ENCODE data around the gene KCNQ1.

KCNQ1 gene

DNA sequence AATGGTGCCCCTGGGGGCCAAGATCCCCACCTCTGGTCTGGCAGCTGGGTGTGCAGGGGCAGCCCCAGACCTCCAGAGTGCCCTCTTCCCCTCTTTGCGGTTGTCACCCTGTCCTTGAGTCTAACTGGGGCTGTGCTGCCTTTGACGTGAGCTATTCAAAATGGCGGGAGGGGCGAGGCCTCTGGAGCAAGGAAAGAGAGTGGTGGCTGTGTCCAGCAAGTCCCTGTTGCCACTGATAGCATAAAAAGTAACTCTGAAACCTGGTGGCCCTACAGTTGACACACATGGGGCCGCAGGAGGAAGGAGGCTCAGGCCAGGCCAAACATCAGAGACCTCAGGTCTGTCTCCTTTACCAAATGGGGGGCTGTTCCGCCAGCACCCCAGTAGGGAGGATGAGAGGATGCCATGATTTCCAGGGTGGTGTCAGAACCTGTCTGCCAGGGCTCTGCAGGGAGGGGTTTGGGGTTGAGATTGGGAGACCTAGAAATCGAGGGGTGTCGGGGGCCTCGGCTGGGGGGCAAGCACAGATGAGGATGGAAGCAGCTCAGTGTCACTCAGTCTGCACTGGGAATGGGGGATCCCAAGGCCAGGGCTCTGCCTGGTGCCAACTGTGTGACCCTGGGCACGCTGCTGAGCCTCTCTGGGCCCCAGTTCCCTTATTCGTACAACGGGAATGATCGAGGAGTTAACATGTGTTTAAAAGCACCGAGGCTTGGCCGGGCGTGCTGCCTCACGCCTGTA, 304.2 kb downstream of the KCNQ1 start:
- no peak overlapping the region for H3K4me3 ChIP-seq (replicated peaks; ENCODE audit: low read depth, low read length)
- no peak for DNase-seq (ENCODE audit: extremely low read depth, insufficient read length)
- no peaks in the 10 kb centered on the region for H3K36me3 ChIP-seq (ENCODE audit: control insufficient read depth, insufficient read depth, low read length)
- TF ChIP-seq, protein P1, sequence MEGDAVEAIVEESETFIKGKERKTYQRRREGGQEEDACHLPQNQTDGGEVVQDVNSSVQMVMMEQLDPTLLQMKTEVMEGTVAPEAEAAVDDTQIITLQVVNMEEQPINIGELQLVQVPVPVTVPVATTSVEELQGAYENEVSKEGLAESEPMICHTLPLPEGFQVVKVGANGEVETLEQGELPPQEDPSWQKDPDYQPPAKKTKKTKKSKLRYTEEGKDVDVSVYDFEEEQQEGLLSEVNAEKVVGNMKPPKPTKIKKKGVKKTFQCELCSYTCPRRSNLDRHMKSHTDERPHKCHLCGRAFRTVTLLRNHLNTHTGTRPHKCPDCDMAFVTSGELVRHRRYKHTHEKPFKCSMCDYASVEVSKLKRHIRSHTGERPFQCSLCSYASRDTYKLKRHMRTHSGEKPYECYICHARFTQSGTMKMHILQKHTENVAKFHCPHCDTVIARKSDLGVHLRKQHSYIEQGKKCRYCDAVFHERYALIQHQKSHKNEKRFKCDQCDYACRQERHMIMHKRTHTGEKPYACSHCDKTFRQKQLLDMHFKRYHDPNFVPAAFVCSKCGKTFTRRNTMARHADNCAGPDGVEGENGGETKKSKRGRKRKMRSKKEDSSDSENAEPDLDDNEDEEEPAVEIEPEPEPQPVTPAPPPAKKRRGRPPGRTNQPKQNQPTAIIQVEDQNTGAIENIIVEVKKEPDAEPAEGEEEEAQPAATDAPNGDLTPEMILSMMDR (IDR thresholded peaks at IDR 0.05; ENCODE audit: insufficient read depth, low read length, poor library complexity, severe bottlenecking), result no peak
- H3K27me3 ChIP-seq (replicated peaks; ENCODE audit: control insufficient read depth, insufficient read depth, low read length), result no peaks in the 10 kb centered on the region

DNA sequence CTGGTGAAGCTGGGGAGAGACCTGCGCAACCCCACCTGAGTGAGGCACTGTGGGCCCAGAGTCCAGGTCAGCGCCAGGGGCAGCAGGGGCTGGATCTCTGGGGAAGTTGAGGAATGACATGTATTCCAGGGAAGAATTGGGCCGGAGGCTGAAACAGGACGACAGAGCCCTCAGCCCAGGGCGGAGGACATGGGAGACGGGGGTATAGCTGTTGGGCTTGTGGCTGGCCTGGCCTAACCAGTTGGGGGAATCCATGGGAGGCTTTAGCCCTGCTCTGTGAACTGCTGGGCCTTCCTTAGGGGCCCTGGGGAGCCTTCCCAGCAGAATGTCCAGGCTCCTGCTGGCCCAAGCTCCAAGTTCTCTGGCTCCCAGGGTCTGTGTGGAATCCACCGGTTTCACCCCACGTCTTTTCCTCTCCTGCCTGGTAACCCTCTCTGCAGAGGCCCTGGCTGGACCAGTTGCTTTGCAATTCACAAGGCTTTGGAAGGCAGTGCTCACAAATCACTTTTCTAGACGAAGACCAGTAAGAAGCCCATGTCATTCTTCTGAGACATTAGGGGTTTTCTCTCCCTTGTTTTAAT, 305.4 kb downstream of the KCNQ1 start:
- TF ChIP-seq, protein P1 (IDR thresholded peaks at IDR 0.05; ENCODE audit: insufficient read depth, low read length, poor library complexity, severe bottlenecking), result no peak
- Histone ChIP-seq H3K36me3 (ENCODE audit: control insufficient read depth, insufficient read depth, low read length) (no peaks in the 10 kb centered on the region), H3K4me3 (replicated peaks; ENCODE audit: low read depth, low read length) (no peak overlapping the region), H3K27me3 (replicated peaks; ENCODE audit: control insufficient read depth, insufficient read depth, low read length) (no peaks in the 10 kb centered on the region)
- no peak for DNase-seq (ENCODE audit: extremely low read depth, insufficient read length)

DNA sequence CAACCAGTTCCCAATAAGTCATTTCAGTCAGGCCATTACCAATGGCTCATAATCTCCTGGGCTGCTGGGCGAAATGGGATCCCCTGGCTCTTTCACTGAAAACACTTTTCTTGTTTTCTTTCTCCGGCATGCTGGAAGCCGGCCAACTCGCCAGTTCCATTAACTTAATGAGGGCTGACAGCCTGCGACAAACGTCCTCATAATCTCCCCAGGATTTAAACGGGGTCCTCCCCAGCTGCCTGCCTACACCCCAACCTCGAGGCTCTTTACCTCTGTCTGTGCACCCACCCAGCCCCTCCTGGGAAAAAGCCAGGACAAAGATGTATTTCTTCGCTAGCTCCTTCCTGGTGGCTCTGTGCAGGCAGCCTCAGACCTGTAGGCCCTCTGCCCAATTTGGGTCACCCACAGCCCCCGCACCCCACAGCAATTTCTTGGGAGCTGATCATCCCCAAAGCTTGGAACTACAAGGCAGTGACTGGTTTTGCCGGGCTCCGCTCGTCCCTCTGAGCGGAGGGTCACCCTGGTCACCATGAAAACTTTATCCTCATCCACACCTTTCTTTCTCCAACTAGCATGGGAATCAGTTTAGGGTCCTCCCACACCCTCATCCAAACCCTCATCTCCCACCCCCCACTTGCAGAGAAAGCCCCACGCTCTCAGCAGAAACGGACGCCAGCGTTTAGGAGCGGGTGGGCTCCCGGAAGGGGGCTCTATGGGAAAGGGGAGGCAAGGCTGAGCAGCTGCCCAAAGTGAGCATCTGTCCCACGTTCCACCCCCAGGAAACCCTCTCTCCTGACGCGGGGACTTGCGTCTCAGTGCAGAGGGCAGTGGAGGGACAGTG, 306.1 kb downstream of the KCNQ1 start:
- TF ChIP-seq, protein P1 (IDR thresholded peaks at IDR 0.05; ENCODE audit: insufficient read depth, low read length, poor library complexity, severe bottlenecking), result no peak
- H3K4me3 ChIP-seq (replicated peaks; ENCODE audit: low read depth, low read length), result no peak overlapping the region
- no peak for DNase-seq (ENCODE audit: extremely low read depth, insufficient read length)
- no peaks in the 10 kb centered on the region for H3K27me3 ChIP-seq (replicated peaks; ENCODE audit: control insufficient read depth, insufficient read depth, low read length)
- H3K36me3 ChIP-seq (ENCODE audit: control insufficient read depth, insufficient read depth, low read length), result no peaks in the 10 kb centered on the region

DNA sequence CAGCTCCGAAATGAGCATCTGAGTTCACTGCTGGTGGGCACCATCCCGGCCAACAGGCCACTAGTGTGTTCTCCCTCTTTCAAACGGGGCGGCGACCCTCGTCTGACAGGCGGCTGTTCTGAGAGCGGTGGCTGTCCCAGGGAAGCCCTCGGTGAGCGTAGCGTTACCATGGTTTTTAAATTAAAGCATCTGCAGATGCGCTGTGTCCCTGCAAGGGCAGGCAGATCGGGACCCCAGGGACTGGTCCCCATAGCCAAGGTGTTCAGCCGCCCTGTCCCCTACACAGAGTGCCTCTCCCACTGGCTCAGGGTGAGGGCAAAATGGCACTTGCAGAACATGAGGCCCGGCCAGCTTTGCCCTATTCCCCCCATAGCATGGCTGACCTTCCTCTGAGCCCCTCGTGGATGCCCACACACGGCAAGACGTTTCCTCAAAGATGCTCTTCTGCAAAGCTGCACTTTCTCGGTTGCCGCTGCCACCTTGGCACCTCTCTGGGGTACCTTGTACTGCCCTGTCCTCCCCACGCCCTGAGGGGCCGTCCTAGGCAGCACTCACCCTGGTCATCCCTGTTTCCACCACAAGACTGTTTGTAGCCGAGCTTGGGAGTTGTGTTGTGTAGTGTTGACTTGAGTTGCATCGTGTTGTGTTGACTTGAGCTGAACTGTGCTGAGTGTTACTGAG, 306.9 kb downstream of the KCNQ1 start:
- no peak overlapping the region for H3K4me3 ChIP-seq (replicated peaks; ENCODE audit: low read depth, low read length)
- TF ChIP-seq, protein P1 (IDR thresholded peaks at IDR 0.05; ENCODE audit: insufficient read depth, low read length, poor library complexity, severe bottlenecking), result no peak
- no peak for DNase-seq (ENCODE audit: extremely low read depth, insufficient read length)
- no peaks in the 10 kb centered on the region for H3K36me3 ChIP-seq (ENCODE audit: control insufficient read depth, insufficient read depth, low read length)
- no peaks in the 10 kb centered on the region for H3K27me3 ChIP-seq (replicated peaks; ENCODE audit: control insufficient read depth, insufficient read depth, low read length)

DNA sequence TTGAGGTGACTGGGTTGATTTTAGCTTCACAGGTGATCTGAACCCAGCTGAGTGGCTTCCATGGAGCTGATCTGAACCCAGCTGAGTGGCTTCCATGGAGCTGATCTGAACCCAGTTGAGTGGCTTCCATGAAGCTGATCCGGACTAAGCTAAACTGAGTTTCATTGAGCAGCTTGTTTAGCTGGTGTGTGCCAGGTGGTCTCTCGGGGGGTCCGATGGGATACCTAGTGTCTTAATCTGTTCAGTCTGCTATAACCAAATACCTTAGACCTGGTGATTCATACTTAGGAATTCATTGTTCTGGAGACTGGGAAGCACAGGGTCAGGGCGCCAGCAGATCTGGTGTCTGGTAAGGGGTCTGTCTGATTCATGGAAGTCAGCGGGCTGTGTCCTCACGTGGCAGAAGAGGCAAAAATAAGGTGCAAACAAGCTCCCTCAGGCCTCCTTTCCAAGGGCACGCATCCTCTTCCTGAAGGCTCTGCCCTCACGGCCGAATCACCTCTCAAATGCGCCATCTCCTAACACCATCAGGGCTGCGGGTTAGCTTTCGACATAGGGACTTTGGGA, 307.5 kb downstream of the KCNQ1 start:
- TF ChIP-seq, protein P1 (IDR thresholded peaks at IDR 0.05; ENCODE audit: insufficient read depth, low read length, poor library complexity, severe bottlenecking), result no peak
- no peak overlapping the region for H3K4me3 ChIP-seq (replicated peaks; ENCODE audit: low read depth, low read length)
- no peak for DNase-seq (ENCODE audit: extremely low read depth, insufficient read length)
- H3K36me3 ChIP-seq (ENCODE audit: control insufficient read depth, insufficient read depth, low read length), result no peaks in the 10 kb centered on the region
- H3K27me3 ChIP-seq (replicated peaks; ENCODE audit: control insufficient read depth, insufficient read depth, low read length), result no peaks in the 10 kb centered on the region

All from GM06990 (cell line).